WTC11 (cell line): ENCODE data around the gene NCOA3.

ENCODE experiments used
- CREB1 ChIP-seq: sonication (generic); formaldehyde crosslinking; IDR thresholded peaks from 2 replicates; pipeline ENCODE4 v1.8.0; 2023; ENCODE audit warnings: mild to moderate bottlenecking, missing genetic modification reagents
- ESRRA ChIP-seq: sonication (generic); formaldehyde crosslinking; IDR thresholded peaks from 2 replicates; pipeline ENCODE4 v1.8.1; 2022; ENCODE audit warnings: mild to moderate bottlenecking, missing genetic modification reagents, borderline replicate concordance
- ETV6 ChIP-seq: sonication (generic); formaldehyde crosslinking; IDR thresholded peaks from 2 replicates; pipeline ENCODE4 v1.8.1; 2022; ENCODE audit warnings: mild to moderate bottlenecking, missing genetic modification reagents
- HMGA2 ChIP-seq: fragments of 250-450 bp; sonication (Bioruptor Pico); IDR thresholded peaks from 2 replicates; pipeline ENCODE4 v1.4.0; 2021; ENCODE audit warnings: mild to moderate bottlenecking, moderate library complexity
- NFATC4 ChIP-seq: fragments of 250-450 bp; sonication (Bioruptor Pico); IDR thresholded peaks from 2 replicates; pipeline ENCODE4 v1.9.0; 2021; ENCODE audit warnings: mild to moderate bottlenecking
- NR3C1 ChIP-seq: sonication (generic); formaldehyde crosslinking; conservative IDR thresholded peaks from 2 replicates; pipeline ENCODE4 v1.8.1; 2023; ENCODE audit warnings: low read depth, mild to moderate bottlenecking, missing genetic modification reagents
- ZNF232 ChIP-seq: sonication (generic); formaldehyde crosslinking; IDR thresholded peaks from 2 replicates; pipeline ENCODE4 v1.8.0; 2022; ENCODE audit warnings: mild to moderate bottlenecking, missing genetic modification reagents
- ZNF263 ChIP-seq: sonication (generic); formaldehyde crosslinking; IDR thresholded peaks from 2 replicates; pipeline ENCODE4 v1.8.1; 2022; ENCODE audit warnings: low read depth, mild to moderate bottlenecking, moderate library complexity, missing genetic modification reagents
- TF ChIP-seq, protein P1 (sequence below): sonication (generic); formaldehyde crosslinking; IDR thresholded peaks from 2 replicates; pipeline ENCODE4 v1.8.1; 2023; ENCODE audit warnings: mild to moderate bottlenecking, missing genetic modification reagents, moderate library complexity
- TF ChIP-seq, protein P2 (sequence below): fragments of 200-600 bp; IDR thresholded peaks from 2 replicates; pipeline ENCODE4 v1.8.0; 2022; ENCODE audit warnings: antibody characterized with exemption
- TF ChIP-seq, protein P3 (sequence below): sonication (generic); formaldehyde crosslinking; IDR thresholded peaks from 2 replicates; pipeline ENCODE4 v1.8.1; 2023; ENCODE audit warnings: mild to moderate bottlenecking, missing genetic modification reagents, moderate library complexity
- TF ChIP-seq, protein P4 (sequence below): sonication (generic); formaldehyde crosslinking; IDR thresholded peaks from 2 replicates; pipeline ENCODE4 v1.8.1; 2022; ENCODE audit warnings: mild to moderate bottlenecking, missing genetic modification reagents, moderate library complexity, borderline replicate concordance
- TF ChIP-seq, protein P5 (sequence below): sonication (generic); formaldehyde crosslinking; IDR thresholded peaks from 2 replicates; pipeline ENCODE4 v1.8.1; 2023; ENCODE audit warnings: mild to moderate bottlenecking, missing genetic modification reagents, borderline replicate concordance
- TF ChIP-seq, protein P6 (sequence below): sonication (generic); formaldehyde crosslinking; IDR thresholded peaks from 2 replicates; pipeline ENCODE4 v1.8.0; 2022; ENCODE audit warnings: mild to moderate bottlenecking, missing genetic modification reagents

DNA sequence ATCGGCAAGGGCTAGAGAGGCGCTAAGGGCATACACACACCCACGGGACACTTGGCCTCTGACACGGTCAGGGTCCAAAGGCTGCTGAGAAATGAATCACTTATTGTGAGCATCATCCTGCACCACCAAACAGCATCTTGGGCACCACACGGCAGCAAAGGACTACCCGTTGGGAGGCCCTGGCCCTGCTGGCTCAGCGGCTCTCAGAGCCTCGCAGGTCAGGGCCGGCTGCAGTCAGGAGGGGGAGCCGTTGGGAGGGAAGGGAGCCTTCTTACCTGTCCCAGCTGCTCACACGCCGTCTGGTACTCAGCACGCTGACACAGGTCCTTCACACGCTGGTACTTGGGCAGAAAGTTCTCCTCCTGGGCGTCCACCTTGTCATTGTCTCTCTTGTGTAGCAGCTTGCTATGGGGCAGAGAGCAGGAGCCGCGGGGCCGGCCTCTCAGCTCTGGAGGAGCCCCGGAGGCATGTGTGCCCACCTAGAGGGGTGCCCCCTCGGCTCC lies 174.6 kb downstream of the NCOA3 start:
- no peak for TF ChIP-seq ZNF232 (CRISPR knock-in tag)
- TF ChIP-seq, protein P1, sequence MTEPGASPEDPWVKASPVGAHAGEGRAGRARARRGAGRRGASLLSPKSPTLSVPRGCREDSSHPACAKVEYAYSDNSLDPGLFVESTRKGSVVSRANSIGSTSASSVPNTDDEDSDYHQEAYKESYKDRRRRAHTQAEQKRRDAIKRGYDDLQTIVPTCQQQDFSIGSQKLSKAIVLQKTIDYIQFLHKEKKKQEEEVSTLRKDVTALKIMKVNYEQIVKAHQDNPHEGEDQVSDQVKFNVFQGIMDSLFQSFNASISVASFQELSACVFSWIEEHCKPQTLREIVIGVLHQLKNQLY (CRISPR knock-in tag): no peak
- no peak for TF ChIP-seq NR3C1 (CRISPR knock-in tag)
- TF ChIP-seq, protein P2, sequence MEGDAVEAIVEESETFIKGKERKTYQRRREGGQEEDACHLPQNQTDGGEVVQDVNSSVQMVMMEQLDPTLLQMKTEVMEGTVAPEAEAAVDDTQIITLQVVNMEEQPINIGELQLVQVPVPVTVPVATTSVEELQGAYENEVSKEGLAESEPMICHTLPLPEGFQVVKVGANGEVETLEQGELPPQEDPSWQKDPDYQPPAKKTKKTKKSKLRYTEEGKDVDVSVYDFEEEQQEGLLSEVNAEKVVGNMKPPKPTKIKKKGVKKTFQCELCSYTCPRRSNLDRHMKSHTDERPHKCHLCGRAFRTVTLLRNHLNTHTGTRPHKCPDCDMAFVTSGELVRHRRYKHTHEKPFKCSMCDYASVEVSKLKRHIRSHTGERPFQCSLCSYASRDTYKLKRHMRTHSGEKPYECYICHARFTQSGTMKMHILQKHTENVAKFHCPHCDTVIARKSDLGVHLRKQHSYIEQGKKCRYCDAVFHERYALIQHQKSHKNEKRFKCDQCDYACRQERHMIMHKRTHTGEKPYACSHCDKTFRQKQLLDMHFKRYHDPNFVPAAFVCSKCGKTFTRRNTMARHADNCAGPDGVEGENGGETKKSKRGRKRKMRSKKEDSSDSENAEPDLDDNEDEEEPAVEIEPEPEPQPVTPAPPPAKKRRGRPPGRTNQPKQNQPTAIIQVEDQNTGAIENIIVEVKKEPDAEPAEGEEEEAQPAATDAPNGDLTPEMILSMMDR: no peak
- no peak for TF ChIP-seq ETV6
- TF ChIP-seq, protein P3, sequence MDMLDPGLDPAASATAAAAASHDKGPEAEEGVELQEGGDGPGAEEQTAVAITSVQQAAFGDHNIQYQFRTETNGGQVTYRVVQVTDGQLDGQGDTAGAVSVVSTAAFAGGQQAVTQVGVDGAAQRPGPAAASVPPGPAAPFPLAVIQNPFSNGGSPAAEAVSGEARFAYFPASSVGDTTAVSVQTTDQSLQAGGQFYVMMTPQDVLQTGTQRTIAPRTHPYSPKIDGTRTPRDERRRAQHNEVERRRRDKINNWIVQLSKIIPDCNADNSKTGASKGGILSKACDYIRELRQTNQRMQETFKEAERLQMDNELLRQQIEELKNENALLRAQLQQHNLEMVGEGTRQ (CRISPR knock-in tag): no peak
- no peak for TF ChIP-seq HMGA2 (CRISPR knock-in tag)
- no peak for TF ChIP-seq ZNF263 (CRISPR knock-in tag)
- TF ChIP-seq, protein P4, sequence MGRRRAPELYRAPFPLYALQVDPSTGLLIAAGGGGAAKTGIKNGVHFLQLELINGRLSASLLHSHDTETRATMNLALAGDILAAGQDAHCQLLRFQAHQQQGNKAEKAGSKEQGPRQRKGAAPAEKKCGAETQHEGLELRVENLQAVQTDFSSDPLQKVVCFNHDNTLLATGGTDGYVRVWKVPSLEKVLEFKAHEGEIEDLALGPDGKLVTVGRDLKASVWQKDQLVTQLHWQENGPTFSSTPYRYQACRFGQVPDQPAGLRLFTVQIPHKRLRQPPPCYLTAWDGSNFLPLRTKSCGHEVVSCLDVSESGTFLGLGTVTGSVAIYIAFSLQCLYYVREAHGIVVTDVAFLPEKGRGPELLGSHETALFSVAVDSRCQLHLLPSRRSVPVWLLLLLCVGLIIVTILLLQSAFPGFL (CRISPR knock-in tag): no peak
- TF ChIP-seq CREB1: no peak
- TF ChIP-seq, protein P5, sequence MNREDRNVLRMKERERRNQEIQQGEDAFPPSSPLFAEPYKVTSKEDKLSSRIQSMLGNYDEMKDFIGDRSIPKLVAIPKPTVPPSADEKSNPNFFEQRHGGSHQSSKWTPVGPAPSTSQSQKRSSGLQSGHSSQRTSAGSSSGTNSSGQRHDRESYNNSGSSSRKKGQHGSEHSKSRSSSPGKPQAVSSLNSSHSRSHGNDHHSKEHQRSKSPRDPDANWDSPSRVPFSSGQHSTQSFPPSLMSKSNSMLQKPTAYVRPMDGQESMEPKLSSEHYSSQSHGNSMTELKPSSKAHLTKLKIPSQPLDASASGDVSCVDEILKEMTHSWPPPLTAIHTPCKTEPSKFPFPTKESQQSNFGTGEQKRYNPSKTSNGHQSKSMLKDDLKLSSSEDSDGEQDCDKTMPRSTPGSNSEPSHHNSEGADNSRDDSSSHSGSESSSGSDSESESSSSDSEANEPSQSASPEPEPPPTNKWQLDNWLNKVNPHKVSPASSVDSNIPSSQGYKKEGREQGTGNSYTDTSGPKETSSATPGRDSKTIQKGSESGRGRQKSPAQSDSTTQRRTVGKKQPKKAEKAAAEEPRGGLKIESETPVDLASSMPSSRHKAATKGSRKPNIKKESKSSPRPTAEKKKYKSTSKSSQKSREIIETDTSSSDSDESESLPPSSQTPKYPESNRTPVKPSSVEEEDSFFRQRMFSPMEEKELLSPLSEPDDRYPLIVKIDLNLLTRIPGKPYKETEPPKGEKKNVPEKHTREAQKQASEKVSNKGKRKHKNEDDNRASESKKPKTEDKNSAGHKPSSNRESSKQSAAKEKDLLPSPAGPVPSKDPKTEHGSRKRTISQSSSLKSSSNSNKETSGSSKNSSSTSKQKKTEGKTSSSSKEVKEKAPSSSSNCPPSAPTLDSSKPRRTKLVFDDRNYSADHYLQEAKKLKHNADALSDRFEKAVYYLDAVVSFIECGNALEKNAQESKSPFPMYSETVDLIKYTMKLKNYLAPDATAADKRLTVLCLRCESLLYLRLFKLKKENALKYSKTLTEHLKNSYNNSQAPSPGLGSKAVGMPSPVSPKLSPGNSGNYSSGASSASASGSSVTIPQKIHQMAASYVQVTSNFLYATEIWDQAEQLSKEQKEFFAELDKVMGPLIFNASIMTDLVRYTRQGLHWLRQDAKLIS: no peak
- TF ChIP-seq NFATC4 (CRISPR knock-in tag): no peak
- no peak for TF ChIP-seq ESRRA (CRISPR knock-in tag)
- TF ChIP-seq, protein P6, sequence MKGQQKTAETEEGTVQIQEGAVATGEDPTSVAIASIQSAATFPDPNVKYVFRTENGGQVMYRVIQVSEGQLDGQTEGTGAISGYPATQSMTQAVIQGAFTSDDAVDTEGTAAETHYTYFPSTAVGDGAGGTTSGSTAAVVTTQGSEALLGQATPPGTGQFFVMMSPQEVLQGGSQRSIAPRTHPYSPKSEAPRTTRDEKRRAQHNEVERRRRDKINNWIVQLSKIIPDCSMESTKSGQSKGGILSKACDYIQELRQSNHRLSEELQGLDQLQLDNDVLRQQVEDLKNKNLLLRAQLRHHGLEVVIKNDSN (CRISPR knock-in tag): no peak
